ENCODE measurements around the gene CPSF3.

The CPSF3 gene

GRCh38 chr2:9418746-9419145, 4.7 kb upstream of the CPSF3 start:
- no peaks in the 10 kb centered on the region for H3K27me3 Mint-ChIP-seq
- ATAC-seq (replicated peaks) (no peak), DNase-seq (no peak)
- peaks cover 25 to 39% of the 10 kb centered on the region in 2 donors for H3K4me1 Mint-ChIP-seq
- peaks cover 37 to 58% of the 10 kb centered on the region in 2 donors for H3K36me3 Mint-ChIP-seq
- no peaks in the 10 kb centered on the region for H3K9me3 Mint-ChIP-seq
- H3K4me3 Mint-ChIP-seq = no peak overlapping the region
- no peak overlapping the region for H3K27ac Mint-ChIP-seq

DNA sequence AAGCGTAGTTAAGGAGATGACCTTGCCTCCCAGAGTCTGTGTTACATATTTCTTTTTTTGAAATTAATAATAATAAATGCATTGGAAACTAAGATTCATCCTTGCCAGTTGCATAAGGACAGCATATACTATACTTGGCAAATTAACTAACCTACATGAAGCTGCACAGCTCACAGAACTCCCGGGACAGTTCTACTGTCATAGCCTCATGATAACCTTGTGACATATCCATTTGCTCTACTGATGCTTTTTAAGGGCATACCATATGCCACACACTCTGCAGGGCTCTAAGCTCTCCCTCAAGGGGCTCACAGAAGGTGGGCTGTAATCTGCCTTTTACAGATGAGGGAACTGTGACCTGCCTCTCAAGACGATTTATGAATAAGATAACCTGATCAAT, 3.9 kb upstream of the CPSF3 start:
- Mint-ChIP-seq H3K4me1 (peaks cover 23 to 35% of the 10 kb centered on the region in 2 donors), H3K27ac (peak overlapping the region; percentile 25)

GRCh38 chr2:9420495-9420894, 3.0 kb upstream of the CPSF3 start:
- ATAC-seq (replicated peaks) (no peak), DNase-seq (no peak)
- Mint-ChIP-seq H3K4me1 (peaks cover 23 to 35% of the 10 kb centered on the region in 2 donors), H3K36me3 (peaks cover 33 to 53% of the 10 kb centered on the region in 2 donors), H3K9me3 (no peaks in the 10 kb centered on the region), H3K4me3 (no peak overlapping the region), H3K27ac (no peak overlapping the region), H3K27me3 (no peaks in the 10 kb centered on the region)

More for the DNA sequence above, 3.9 kb upstream of the CPSF3 start:
- no peaks in the 10 kb centered on the region for H3K27me3 Mint-ChIP-seq
- DNase-seq (no peak), ATAC-seq (replicated peaks) (no peak)
- no peak overlapping the region for H3K4me3 Mint-ChIP-seq
- no peaks in the 10 kb centered on the region for H3K9me3 Mint-ChIP-seq
- H3K36me3 Mint-ChIP-seq = peaks cover 33 to 55% of the 10 kb centered on the region in 2 donors

GRCh38 chr2:9422321-9423099, 944 bp upstream of the CPSF3 start:
- Mint-ChIP-seq H3K4me3 (no peak overlapping the region), H3K36me3 (peaks cover 24 to 36% of the 10 kb centered on the region in 2 donors), H3K4me1 (peaks cover 18 to 28% of the 10 kb centered on the region in 2 donors), H3K27ac (peak overlapping the region; percentile 98), H3K27me3 (no peaks in the 10 kb centered on the region), H3K9me3 (no peaks in the 10 kb centered on the region)
- ATAC-seq (replicated peaks) (peak; percentile 49 to 54), DNase-seq (peak; percentile 14)

GRCh38 chr2:9423922-9424272, 443 bp downstream of the CPSF3 start:
- Mint-ChIP-seq H3K4me1 (peaks cover 20 to 31% of the 10 kb centered on the region in 2 donors), H3K36me3 (peaks cover 18 to 28% of the 10 kb centered on the region in 2 donors), H3K27ac (peak overlapping the region; percentile 99), H3K9me3 (no peaks in the 10 kb centered on the region), H3K27me3 (no peaks in the 10 kb centered on the region), H3K4me3 (no peak overlapping the region)
- ATAC-seq (replicated peaks) = peak; percentile 29 to 33
- no peak for DNase-seq

DNA sequence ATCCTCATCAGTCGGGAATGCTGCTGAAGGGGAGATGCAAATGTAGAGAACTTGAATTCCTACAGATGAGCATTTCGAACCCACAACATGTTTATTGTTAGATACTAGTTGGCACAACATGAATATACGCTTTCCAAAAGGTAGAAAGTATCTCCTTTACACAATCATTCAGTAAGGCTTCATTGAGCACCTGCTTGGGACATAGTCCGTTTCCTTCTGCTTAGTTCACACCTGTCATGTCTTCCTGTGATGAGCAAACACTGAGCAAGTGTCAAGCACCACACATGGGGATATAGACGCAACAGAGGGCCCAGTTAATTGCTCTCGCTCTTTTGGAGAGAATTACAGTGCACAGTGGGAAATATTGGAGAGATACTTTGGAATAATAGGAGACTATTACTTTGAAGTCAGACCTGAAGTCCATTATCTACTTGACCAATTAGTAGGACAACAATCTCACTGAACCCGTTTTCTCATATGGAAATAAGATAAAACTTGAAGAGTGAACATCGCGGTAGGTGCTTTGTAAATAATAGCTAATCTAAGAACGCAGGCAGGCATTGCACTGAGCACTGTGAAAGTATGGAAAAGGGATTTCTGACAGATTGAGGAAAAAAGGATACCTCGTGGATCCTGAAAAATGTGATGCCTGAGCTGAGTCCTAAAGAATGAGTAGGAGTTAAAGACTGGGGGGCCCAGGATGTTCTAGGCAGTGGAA, 1.2 kb downstream of the CPSF3 start:
- no peak overlapping the region for H3K4me3 Mint-ChIP-seq
- H3K9me3 Mint-ChIP-seq = no peaks in the 10 kb centered on the region
- peaks cover 20 to 30% of the 10 kb centered on the region in 2 donors for H3K4me1 Mint-ChIP-seq
- peak overlapping the region; percentile 99 for H3K27ac Mint-ChIP-seq
- H3K27me3 Mint-ChIP-seq = no peaks in the 10 kb centered on the region
- no peak for ATAC-seq (replicated peaks)
- DNase-seq = no peak
- peaks cover 18 to 28% of the 10 kb centered on the region in 2 donors for H3K36me3 Mint-ChIP-seq

DNA sequence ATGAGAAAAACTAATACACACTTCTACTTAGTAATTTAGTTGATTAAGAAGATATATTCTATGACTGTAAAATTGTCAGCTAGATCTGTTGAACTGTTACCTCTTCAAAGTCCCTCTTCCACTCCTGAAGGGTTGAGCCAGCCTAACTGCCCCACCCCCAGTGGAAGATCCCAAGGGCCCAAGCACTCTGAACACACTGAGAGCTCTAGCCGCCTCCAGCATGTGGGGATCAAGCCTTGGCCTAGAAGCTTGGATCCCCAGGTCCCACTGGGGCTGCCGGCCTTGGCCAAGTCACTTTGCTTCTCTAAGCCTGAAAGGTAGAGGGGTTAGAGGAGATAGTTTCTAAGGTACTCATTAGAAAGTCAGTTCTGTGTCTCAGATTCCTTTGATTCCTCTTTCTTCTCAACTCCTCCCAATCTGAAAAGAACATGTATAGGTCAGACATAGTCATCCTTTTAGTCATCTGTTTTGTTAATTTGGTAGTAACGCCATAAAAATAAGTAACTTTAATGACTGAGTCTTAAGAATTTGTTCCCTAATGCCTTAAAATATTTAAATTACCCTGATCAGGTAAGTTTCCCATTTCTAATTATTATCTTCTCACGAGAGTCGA, 5.6 kb downstream of the CPSF3 start:
- Mint-ChIP-seq H3K36me3 (peaks cover 17 to 28% of the 10 kb centered on the region in 2 donors), H3K9me3 (no peaks in the 10 kb centered on the region), H3K4me1 (peaks cover 12 to 13% of the 10 kb centered on the region in 2 donors), H3K27me3 (no peaks in the 10 kb centered on the region), H3K27ac (no peak overlapping the region), H3K4me3 (no peak overlapping the region)
- DNase-seq = no peak
- no peak for ATAC-seq (replicated peaks)

DNA sequence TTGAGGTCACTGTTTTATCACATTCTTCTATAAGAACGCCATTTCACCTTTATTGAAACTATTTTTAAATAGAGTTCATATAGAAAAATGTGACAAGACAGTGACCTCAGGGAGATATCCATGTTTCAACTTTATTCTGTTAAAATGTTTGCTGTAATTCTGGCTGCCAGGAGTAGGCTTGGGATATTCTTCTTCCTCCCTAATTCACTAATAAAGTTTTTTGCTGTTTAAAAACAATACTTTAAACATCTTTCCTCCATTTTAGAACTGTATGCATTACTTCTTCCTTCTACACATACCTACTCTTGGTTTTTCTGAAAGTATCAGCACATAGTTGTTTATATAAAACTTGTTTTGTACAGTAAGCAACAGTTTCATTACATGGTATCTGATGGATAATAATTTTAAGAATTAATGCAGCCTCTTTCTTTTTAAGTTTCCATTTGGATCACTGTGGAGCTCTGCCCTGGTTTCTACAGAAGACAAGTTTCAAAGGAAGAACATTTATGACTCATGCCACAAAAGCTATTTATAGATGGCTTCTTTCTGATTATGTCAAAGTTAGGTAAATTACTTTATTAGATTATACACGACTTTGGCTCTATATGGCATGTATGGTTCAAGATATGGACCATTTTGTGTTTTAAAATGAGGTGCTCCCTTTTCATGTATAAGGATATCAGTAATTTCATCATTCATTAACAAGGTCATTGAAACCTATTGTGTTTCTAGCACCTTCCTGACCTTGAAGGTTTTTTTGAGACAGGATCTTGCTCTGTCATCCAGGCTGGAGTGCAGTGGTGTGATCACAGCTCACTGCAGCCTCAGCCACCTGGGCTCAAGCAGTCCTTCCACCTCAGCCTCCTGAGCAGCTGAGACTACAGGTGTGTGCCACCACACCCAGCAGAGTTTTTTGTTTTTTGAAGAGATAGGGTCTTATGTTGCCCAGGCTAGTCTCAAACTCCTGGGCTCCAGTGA, 7.2 kb downstream of the CPSF3 start:
- peak in 1 of 2 donors; percentile 51 for ATAC-seq (replicated peaks)
- H3K9me3 Mint-ChIP-seq = no peaks in the 10 kb centered on the region
- DNase-seq = no peak
- H3K4me3 Mint-ChIP-seq = no peak overlapping the region
- peak overlapping the region; percentile 86 for H3K27ac Mint-ChIP-seq
- H3K36me3 Mint-ChIP-seq = peaks cover 21 to 36% of the 10 kb centered on the region in 2 donors
- peaks cover 12 to 13% of the 10 kb centered on the region in 2 donors for H3K4me1 Mint-ChIP-seq
- H3K27me3 Mint-ChIP-seq = no peaks in the 10 kb centered on the region

DNA sequence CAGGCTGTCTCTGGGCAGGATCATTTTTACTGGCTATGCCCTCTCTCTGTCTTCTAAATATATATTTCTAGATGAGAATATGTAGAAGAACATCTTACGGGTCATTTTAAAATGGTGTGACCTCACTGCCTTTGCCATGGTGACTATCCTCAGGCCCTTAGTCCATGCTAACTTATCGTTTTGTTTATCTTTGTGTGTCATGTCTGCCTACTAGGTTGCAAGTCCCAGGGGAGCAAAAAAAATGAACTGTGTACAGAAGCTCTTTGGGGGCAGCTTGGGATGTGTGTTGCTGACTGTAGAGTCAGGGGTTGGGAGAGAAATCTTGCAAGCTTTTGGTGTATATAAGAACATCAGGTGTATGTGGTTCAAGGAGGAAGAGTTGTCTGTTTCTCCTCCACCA, 11.0 kb downstream of the CPSF3 start:
- H3K9me3 Mint-ChIP-seq = no peaks in the 10 kb centered on the region
- no peak for ATAC-seq (replicated peaks)
- H3K36me3 Mint-ChIP-seq = peaks cover 39 to 53% of the 10 kb centered on the region in 2 donors
- no peaks in the 10 kb centered on the region for H3K27me3 Mint-ChIP-seq
- H3K4me3 Mint-ChIP-seq = no peak overlapping the region
- H3K27ac Mint-ChIP-seq = no peak overlapping the region
- H3K4me1 Mint-ChIP-seq = peaks cover 9% of the 10 kb centered on the region in 2 donors
- no peak for DNase-seq

DNA sequence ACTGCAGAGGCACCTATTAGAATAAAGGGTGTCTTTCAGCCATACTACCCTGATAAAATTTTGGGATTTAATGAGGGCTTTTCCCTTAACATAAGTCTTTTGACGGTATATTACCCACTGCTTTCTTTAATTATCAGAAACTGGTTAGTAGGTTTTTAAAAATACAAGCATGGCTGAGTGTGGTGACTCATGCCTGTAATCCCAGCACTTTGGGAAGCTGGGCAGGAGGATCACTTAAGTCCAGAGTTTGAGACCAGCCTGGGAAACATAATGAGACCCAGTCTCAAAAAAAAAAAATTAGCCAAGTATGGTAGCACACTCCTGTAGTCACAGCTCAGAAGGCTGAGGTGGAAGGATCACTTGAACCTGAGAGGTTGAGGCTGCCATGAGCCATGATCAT, 16.1 kb downstream of the CPSF3 start:
- no peak overlapping the region for H3K4me3 Mint-ChIP-seq
- peaks cover 38 to 52% of the 10 kb centered on the region in 2 donors for H3K36me3 Mint-ChIP-seq
- H3K27me3 Mint-ChIP-seq = no peaks in the 10 kb centered on the region
- H3K9me3 Mint-ChIP-seq = no peaks in the 10 kb centered on the region
- no peak overlapping the region for H3K27ac Mint-ChIP-seq
- DNase-seq = no peak
- ATAC-seq (replicated peaks) = no peak
- H3K4me1 Mint-ChIP-seq = no peaks in the 10 kb centered on the region

GRCh38 chr2:9440058-9440727, 16.7 kb downstream of the CPSF3 start:
- DNase-seq (no peak), ATAC-seq (replicated peaks) (no peak)
- Mint-ChIP-seq H3K27me3 (no peaks in the 10 kb centered on the region), H3K27ac (no peak overlapping the region), H3K4me3 (no peak overlapping the region), H3K4me1 (no peaks in the 10 kb centered on the region), H3K36me3 (peaks cover 39 to 52% of the 10 kb centered on the region in 2 donors), H3K9me3 (no peaks in the 10 kb centered on the region)

- Mint-ChIP-seq H3K27ac (no peak overlapping the region), H3K4me1 (no peaks in the 10 kb centered on the region), H3K27me3 (no peaks in the 10 kb centered on the region), H3K9me3 (no peaks in the 10 kb centered on the region), H3K4me3 (no peak overlapping the region), H3K36me3 (peaks cover 34 to 55% of the 10 kb centered on the region in 2 donors)
- no peak for DNase-seq
- ATAC-seq (replicated peaks) = no peak
Observed at GRCh38 chr2:9441556-9441955, 18.1 kb downstream of the CPSF3 start.

DNA sequence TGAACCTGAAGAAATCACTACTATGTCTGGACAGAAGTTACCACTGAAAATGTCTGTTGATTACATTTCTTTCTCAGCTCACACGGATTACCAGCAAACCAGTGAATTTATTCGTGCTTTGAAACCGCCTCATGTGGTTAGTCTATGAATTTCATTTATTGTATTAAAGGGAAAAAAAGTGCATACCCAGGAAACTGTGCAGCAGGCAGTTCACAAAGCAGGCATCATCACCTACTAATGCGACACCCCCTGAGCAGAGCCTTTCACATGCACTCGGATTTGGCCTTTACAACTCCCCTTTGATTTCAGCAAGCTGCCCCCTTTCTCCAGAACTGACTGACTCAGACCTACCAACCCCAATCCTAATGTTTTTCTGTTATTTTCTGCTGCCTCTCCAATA, 20.1 kb downstream of the CPSF3 start:
- H3K27ac Mint-ChIP-seq = no peak overlapping the region
- peaks cover 27 to 51% of the 10 kb centered on the region in 2 donors for H3K36me3 Mint-ChIP-seq
- no peaks in the 10 kb centered on the region for H3K4me1 Mint-ChIP-seq
- no peaks in the 10 kb centered on the region for H3K9me3 Mint-ChIP-seq
- ATAC-seq (replicated peaks) (no peak), DNase-seq (no peak)
- H3K4me3 Mint-ChIP-seq = no peak overlapping the region
- no peaks in the 10 kb centered on the region for H3K27me3 Mint-ChIP-seq
